Vagina (tissue), 2 donors: ENCODE measurements around the gene AJAP1.

Experiments
- POLR2A ChIP-seq, 2 donors: fragments of 450-650 bp; IDR thresholded peaks; one replicate each; pipeline ENCODE4 v1.6.1; 2017; ENCODE audit warnings: antibody characterized with exemption in 2 of 2, mild to moderate bottlenecking in 2 of 2, moderate library complexity in 2 of 2
- TF ChIP-seq, protein P1 (sequence below), 3 experiments: fragments of 450-650 bp in 2 of 3; fragments of 200-600 bp in 1 of 3; sonication (generic) in 1 of 3; IDR thresholded peaks; one replicate each; pipeline ENCODE4 v1.5.1; 2017 to 2019; ENCODE audit warnings: antibody characterized with exemption in 3 of 3, mild to moderate bottlenecking in 2 of 3, moderate library complexity in 2 of 3

DNA sequence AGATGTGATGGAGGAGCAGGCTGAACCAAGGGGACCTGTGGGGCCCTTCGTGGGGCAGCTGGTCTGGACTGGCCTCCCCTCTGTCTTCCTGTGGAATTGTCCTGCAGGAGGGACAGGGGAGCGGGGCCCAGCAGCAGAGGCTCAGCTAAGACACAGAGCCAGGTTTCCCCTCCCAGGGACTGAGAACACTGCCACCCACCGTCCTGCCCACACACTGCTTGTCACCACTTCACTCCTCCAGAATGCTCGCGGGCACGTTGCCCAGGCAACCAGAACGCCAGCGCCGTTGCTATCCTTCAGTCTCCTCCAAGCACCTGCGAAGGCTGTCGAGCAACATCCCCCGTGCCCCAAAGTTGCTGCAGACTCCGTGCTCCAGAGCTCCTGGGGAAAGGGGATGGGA, 46.4 kb downstream of the AJAP1 start:
- TF ChIP-seq, protein P1, sequence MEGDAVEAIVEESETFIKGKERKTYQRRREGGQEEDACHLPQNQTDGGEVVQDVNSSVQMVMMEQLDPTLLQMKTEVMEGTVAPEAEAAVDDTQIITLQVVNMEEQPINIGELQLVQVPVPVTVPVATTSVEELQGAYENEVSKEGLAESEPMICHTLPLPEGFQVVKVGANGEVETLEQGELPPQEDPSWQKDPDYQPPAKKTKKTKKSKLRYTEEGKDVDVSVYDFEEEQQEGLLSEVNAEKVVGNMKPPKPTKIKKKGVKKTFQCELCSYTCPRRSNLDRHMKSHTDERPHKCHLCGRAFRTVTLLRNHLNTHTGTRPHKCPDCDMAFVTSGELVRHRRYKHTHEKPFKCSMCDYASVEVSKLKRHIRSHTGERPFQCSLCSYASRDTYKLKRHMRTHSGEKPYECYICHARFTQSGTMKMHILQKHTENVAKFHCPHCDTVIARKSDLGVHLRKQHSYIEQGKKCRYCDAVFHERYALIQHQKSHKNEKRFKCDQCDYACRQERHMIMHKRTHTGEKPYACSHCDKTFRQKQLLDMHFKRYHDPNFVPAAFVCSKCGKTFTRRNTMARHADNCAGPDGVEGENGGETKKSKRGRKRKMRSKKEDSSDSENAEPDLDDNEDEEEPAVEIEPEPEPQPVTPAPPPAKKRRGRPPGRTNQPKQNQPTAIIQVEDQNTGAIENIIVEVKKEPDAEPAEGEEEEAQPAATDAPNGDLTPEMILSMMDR (IDR thresholded peaks at IDR 0.05) = no peak
- no peak for TF ChIP-seq POLR2A (IDR thresholded peaks at IDR 0.05)
